Measurements from ENCODE around the gene SPG7.

GRCh38 chr16:89583895-89584644 lies 75.9 kb downstream of the SPG7 start:
- no peak for TF ChIP-seq CTCF (conservative IDR thresholded peaks at IDR 0.05; ENCODE audit: low read length)
- TF ChIP-seq EZH2phosphoT487 (IDR thresholded peaks at IDR 0.05; ENCODE audit: borderline replicate concordance): no peak
